ENCODE data around the gene RASSF10.

Gene RASSF10

DNA sequence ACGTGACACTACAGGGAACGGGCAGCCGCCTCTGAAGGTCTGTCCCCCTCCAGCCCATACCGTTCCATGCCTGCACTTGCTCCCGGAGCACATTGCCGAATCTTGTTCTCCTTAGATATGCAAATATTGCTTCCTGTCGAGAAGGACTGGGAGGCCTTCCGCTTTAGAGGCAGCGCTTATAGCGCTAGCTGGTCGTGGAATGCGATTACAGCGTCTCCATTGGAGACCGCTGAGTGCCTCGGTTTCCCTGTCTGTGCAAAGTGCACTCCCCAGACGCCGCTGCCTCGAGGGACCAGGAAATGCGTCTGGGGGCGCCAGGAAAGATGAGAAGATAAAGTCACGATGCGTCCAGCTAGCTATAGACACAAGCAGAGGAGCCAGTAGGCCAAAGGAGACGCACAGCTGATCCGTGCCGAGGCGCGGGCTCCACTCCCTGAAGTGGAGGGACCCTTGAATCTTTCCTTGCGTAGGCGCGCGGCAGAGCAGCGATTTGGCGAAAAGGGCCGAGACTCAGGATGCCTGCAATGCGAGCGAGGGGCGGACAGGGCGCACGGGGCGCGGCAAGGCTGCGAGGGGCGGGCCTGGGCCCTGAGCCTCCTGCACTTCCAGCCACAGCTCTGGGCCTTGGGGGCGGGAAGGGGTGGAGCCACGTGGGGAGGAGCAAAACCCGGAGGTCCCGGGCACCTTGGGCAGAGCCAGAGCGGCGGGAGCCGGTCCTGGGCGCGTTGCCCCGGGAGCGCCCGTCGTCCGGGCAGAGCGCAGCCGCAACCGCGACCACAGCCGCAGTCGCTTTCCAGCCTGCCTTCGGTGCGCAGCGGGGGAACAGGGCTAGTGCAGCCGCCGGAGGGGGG is at the start of gene RASSF10:
TSS of gene RASSF10 (plus strand) at position 692 of the 851 bp plus-strand sequence. CDS start 261 bp downstream, outside the sequence.
- DNase-seq, result peak in 1 of 2 donors; percentile 9

GRCh38 chr11:12961615-12962014 is 47.5 kb upstream of the RASSF10 start:
- DNase-seq, result no peak

- no peak for DNase-seq
These were observed 46.8 kb upstream of the RASSF10 start for GRCh38 chr11:12962306-12962705.

GRCh38 chr11:12963051-12963450 is 46.1 kb upstream of the RASSF10 start:
- no peak for DNase-seq

DNA sequence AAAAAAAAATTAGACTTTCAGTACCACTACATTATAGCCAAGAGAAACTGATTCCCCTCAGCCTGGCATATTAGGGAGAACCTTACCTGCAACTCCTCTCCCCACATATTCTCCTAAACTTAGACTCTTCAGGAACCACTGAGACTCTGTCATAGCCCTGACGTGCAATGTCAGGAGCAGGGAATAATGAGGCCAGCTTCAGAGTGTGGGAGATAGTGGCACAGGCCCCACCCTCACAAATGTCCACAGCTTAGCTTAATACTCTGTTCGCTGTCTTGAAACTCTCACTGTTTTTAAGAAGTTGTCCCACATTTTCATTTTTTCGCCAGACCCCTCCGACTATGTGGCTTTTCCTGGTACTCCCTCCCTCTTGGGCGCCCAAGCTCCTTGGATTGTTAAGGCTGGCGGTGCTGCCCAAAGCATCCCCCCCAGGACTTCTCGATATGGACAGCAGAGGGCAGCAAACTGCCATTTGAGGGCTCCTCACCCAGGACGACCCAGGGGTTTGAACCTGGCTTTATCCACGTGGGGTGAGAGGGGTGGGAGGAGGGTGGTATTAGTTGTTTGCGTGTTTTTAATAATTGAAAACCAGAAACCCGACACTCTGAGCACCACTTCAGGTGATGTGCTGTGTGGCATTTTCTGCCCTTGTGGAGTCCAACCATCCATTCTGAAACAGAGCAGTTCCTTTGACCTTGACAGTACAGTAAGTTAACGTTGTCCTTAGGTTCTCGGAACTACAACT is 45.2 kb upstream of the RASSF10 start:
- peak; percentile 57 to 58 for DNase-seq

DNA sequence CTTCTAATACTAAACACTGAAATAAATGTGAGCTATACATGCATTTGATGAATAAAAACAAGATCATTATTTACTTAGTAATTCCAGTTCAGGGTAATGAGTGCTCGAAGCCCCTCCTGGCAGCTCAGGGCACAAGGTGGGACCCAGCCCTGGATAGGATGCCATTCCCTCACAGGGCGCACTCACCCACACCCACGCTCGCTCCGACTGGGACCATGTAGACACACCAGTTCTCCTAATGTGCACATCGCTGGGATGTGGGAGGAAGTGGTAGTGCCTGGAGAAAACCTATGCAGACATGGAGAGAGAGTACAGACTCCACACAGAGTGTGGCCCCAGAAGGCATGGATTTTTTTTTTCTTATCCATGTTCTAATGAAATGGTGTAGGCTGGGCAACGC is 44.5 kb upstream of the RASSF10 start:
- no peak for DNase-seq

DNA sequence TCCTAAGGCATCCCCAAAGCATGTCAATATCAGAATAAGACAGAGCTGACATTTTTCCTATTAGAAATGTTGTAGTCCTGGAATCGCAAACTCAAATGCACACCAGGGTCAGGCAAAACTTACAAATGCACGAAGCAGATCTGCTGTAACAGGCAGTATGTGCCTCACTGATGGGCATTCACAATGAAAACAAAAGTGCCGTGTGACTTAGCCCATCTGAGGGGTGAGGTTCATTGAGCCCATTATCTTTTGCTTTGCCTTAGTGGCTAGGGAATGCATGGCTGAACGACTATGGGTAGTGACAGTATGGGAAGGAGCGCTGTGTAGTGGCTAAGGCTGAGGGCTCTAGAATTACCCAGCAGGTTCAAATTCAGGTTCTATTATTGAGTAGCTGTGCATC is 43.1 kb upstream of the RASSF10 start:
- DNase-seq, result no peak

GRCh38 chr11:12968101-12968500 is 41.0 kb upstream of the RASSF10 start:
- DNase-seq, result no peak

DNA sequence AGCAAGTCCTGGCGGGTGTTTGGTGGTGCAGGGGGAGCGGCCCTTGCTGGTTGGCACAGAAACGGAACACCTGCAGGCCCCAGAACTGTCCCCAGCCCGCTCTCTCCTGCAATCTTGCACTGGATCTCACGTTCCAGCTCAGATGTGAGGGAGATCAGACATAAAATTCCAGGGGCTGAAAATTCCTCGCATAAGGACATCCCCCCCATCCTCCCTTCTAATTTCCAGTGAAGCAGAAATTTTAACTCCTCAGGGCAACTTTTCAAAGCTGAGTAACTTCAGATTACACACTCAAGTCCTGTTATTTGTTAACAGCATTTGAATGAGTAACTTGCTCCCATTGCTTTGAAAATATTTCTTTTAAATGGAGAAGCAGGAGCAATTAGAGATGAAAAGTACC is 40.3 kb upstream of the RASSF10 start:
- no peak for DNase-seq

DNA sequence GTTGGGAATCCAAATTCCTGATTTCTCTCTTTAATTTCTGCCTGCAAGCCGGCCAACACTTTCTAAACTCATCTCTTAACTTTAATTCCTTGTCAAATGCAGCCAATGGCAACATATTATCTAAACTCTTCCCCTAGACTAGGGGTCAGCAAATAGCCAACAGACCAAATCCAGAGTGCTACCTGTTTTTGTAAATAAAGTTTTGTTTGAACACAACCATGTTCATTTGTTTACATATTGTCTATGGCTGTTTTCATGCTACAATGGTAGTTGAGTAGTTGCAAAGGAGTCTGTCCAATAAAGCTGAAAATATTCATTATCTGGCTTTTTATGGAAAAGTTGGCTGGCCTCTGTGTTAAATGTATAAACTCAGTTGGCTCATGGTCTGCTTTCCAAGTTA is 37.2 kb upstream of the RASSF10 start:
- DNase-seq, result no peak

GRCh38 chr11:12973528-12974181 is 35.5 kb upstream of the RASSF10 start:
- no peak for DNase-seq

GRCh38 chr11:12975195-12975594 is 33.9 kb upstream of the RASSF10 start:
- DNase-seq, result no peak

GRCh38 chr11:12979928-12980689 is 29.0 kb upstream of the RASSF10 start:
- no peak for DNase-seq

- DNase-seq, result no peak
These were observed 27.2 kb upstream of the RASSF10 start for GRCh38 chr11:12981676-12982522.

DNA sequence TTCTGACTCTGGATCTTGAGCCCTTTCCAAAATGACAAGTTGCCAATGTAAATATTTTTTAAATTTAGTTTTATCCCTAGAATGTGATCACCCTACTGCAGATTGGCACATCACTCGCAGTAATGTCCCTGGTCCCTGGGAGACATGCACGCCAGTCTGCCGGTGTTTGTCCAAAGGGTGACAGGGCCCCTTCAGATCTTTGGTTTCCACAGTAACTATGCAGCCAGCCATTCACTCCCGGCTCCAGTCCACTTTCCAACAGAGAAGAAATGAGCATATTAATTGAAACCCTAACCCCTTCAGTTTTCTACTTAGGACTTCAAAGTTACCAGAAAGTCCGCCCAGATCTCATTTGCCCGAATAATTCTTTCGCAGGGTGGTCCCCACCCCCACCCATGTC is 25.8 kb upstream of the RASSF10 start:
- DNase-seq, result no peak

DNA sequence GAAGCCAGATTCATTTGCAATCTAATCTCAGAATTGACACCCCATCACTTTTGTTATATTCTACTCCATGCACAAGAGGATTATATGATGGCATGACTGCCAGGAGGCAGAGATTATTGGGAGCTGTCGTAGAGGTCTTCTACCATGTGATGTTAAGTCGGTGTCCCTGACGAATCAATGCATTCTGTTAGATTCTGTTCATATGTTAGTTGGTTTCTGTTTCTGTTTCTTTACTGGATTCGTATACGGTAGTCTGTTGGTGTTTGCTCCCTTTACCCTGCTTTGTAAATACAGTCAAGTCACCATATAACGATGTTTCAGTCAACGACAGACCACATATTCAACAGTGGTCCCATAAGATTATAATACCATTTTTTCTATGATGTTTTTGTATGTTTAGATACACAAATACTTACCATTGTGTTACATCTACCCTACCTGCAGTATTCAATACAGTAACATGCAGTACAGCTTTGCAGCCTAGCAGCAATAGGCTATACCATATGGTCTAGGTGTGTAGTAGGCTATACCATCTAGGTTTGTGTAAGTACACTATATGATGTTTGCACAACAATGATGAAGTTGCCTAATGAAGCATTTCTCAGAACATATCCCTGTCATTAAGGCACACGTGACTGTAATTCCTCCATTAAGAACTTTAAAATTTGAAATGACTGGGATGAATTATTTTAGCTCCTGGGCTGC is 22.8 kb upstream of the RASSF10 start:
- DNase-seq, result no peak

GRCh38 chr11:12989428-12990161 is 19.5 kb upstream of the RASSF10 start:
- no peak for DNase-seq

DNA sequence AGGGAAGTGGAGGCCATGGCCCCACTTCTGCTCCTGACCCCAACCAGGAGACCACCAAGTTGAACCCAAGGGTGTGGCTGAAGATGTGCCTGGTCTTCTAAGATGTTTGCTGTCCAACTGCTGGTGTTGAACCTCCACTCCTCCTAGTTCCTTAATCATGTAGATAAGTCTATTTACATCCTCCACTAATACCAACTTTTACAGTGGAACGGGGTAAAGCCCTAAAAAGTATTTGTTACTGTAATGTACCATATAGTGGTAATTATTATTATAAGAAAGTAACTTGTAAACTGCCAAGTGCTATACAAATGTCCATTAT is 19.0 kb upstream of the RASSF10 start:
- no peak for DNase-seq

DNA sequence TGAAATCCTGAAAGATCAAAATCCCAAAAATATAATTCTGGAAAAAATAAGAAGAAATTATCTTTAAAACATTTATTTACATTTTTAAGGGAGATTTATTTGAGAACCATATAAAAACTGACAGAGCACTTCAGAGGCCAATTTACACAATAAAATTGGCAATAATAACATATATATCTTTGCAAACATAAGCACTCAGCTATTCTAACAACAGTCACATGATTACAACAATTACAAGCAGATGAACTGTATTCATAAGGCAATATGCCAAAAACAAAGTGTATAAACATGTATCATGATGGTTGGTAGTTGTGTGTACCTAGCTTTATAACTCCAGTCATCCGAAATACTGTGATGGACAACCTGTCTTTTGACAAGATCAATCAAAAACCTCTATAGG is 17.7 kb upstream of the RASSF10 start:
- no peak for DNase-seq

DNA sequence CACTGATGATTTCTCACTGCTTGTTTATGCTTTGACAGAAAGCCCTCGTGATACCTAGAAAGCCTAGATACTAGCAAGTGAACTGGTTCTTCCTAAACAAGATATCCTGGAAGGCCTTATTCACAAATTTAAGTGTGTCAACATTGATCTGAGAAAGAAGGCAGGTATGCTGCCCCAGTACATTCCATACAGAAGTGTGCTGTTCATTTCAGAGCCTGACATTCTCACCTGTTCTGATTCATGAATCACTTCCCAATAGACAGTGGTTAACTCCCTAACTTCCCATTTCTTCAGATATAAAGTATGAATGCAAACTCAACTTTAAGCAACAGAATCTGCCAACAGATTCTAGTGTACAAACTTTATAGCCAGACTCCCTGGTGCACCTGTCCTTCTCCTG is 15.5 kb upstream of the RASSF10 start:
- DNase-seq, result no peak

GRCh38 chr11:12994476-12994875 is 14.6 kb upstream of the RASSF10 start:
- no peak for DNase-seq
